HG03432 (cell line): ENCODE results near the gene KRIT1.

Source experiments
- ATAC-seq: cut with Tn5 transposase; IDR thresholded peaks from one replicate; pipeline ENCODE4 v1.9.1; 2021; ENCODE audit warnings: mild to moderate bottlenecking, moderate library complexity; ENCODE audit not compliant: unreplicated experiment

The KRIT1 gene

DNA sequence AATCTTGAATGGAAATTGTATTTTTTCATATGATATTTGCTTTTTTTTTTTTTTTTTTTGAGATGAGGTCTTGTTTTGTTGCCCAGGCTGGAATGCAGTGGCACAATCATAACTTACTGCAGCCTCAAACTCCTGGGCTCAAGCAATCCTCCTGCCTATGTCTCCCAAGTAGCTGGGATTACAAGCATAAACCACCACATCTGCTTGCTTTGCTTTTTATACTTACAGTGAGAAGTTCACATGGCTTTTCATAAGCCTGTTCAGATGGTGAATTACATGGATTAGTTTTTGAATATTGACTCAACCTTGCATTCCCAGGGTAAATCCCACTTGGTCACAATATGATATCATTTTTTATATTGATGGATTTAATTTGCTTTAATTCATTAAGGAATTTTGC is 88.7 kb downstream of the KRIT1 start:
- no peak for ATAC-seq

DNA sequence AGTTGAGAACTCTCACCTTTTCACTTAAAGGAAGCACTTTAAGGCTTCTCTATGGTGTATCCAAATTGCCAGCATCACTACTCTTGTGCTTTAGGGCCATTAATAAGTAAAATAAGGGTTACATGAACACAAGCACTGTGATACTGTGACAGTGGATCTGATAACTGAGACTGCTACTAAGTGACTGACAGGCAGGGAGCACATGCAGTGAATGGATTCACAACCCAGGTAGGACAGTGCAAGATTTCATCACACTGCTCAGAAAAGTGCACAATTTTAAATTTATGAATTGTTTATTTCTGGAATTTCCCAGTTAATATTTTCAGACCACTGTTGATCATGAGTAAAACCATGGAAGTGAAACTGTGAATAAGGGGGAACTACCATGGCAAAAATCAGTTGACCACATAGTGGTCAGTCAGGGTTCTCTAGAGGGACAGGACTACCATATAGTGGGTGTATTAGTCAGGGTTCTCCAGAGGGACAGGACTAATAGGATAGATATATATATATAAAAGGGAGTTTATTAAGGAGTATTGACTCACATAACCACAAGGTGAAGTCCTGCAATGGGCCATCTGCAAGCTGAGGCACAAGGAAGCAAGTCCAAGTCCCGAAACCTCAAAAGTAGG is 90.5 kb downstream of the KRIT1 start:
- ATAC-seq, result no peak

DNA sequence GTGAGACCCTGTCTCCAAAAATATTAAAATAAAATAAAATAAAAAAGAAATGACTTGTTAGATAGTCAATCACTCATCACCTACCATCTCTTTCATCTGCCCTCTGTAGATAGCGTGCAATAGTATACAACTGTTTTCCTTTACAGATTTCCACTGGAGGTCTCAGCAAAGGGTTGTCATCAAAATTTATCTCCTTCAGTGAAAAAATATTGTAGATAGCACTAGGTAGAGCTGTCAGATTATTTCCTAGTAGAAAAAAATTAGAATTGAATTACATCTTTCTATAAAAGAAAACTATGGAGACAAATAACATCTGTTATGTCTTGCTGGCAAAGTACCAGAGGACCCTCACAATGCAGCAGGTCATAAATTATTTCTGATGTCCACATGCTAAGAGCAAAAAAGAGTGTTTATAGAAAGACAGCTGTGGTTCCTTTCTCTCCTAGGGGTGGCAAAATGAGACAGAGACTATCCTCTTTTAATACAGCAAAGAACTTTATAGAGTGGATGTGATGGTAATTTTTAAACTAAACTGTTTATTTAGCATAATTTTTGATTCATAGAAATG is 95.2 kb downstream of the KRIT1 start:
- no peak for ATAC-seq

GRCh38 chr7:92149736-92150239 is 95.9 kb downstream of the KRIT1 start:
- ATAC-seq, result no peak
